ENCODE results near the gene GDPGP1.

GDPGP1 gene

GRCh38 chr15:90205050-90205848, 28.8 kb upstream of the GDPGP1 start:
- no peak for DNase-seq

DNA sequence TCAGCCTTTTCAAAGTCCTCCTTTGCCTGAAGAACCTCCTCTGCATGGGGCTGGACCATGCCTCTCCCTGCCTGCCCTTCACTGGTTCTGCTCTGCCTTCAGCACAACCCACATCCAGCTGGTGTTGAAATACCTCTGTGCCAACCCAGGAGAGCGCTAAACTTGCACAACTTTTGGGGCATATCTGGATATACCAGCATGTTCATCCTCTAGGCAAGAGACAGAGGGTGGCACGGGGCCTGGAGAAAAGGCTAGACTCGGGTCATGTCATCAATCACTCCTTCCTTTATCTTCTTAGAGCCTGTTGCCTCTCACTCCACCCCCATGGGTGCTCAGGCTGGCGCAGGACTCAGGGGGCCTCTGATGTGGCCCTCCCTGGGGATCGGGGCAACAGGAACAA, 28.1 kb upstream of the GDPGP1 start:
- DNase-seq: no peak

DNA sequence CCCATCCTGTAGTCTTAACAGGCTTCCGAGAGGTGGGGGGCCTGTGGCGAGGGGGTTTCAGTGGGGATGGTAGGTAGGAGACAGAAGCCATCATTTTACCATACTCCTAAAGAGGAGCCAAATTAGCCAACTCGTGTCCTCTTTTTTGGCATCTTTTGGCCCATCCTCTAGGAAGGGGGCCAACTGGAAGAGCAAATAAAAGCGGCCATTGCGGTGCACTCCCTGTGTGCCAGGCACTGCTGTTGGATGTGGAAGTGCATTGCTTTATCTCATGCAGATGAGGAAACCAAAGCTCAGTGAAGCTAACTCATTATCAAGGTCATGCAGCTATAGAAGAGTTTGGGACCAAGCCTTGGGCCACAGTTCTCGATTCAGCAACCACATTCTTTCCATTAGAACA, 26.8 kb upstream of the GDPGP1 start:
- no peak for DNase-seq

DNA sequence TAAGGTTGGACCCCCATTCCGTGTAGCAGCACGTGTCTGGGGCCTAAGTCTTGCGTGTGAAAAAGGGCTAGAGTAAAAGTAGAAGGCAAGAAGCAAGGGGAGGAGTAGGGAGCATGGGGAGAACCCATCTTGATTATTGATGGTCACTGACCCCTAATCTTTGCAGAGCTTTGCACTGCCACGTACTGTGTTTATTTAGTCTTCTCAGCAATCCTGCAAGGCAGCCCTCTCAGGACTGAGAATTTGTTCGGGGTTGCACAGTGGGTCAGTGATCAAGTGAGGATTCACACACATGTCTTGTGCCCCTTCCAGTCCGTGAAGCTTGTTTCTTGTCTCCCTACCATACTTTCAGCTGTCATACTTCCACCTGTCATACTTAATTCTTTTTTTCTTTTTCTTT, 25.7 kb upstream of the GDPGP1 start:
- DNase-seq: no peak

GRCh38 chr15:90209591-90209990, 24.4 kb upstream of the GDPGP1 start:
- no peak for DNase-seq

DNA sequence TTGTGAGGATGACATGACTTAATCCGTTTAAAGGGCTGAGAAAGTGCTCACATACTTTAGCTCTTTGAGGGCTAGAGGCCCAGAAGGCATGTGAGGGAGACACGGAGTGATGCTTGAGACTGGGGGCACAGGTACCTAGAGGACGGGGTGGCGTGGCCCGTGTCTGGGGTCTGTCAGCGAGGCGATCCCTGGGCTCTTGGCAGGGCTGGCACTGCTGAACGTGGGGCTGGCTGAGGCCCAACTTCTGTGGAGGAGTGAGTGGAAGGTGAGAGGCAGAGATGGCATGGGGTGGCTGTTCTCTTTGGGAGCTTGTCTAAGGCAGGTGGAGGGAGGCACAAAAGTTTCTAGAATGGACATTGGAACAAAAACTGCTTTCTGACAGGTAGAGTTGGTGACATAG, 23.4 kb upstream of the GDPGP1 start:
- no peak for DNase-seq

DNA sequence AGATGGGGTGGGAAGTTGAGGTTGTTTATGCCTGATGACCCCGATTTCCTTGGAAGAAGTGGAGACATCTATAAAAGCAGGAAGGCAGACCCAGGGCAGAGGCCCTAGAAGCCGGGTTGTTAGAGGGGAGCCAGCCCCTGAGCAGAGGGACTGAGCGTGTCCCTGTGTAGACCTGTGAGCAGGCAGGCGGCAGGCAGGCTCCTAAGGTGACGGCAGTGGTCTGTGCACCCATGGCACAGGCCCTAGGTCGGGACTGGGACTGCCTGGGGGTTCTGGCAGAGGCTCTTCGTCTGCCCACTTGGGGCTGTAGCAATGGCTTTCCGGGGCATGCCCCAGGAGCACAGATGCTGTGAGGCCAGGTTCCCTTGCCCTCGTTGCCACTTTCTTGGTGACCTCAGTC, 23.0 kb upstream of the GDPGP1 start:
- DNase-seq: no peak

DNA sequence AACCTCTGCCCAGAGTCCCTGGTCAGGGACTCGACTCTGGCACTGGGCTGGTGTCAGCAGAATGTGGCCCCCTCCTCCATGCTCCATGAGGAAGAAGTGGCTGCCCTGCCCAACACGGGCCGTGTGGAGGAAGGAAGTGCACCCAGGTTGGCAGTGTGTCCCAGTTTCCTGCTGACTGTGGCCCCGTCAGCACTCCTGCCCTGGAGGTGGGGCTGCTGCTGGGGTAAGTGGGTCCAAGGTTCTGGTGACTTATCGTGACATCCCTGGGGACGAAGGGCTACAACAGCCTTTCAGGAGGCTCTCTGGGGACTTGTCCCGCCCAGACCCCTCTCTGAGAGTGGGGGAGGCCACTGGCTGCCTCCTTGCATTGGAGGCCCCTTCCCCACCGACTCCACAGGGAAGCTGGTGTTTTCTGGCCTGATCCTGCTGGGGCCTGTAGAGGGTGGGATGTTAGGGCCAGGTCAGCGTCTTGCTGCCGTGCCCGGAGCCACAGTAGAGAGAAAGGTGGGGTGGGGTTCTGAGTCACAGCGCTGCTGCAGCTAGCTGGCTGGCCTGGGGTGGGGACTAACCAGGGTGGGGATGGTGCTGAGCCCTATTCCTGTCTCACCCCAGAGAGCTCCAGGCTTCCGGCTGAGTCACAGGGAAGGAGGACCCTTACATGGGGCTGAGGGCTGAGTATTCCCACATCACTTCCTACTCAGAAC, 22.4 kb upstream of the GDPGP1 start:
- DNase-seq: no peak

GRCh38 chr15:90212221-90213098, 21.5 kb upstream of the GDPGP1 start:
- no peak for DNase-seq

- DNase-seq: no peak
Measured at GRCh38 chr15:90213122-90213817, 20.7 kb upstream of the GDPGP1 start.

- no peak for DNase-seq
Measured at GRCh38 chr15:90213818-90214204, 20.2 kb upstream of the GDPGP1 start.

- no peak for DNase-seq
Measured at GRCh38 chr15:90214553-90215196, 19.3 kb upstream of the GDPGP1 start.

- no peak for DNase-seq
Measured at GRCh38 chr15:90217671-90218394, 16.2 kb upstream of the GDPGP1 start.

DNA sequence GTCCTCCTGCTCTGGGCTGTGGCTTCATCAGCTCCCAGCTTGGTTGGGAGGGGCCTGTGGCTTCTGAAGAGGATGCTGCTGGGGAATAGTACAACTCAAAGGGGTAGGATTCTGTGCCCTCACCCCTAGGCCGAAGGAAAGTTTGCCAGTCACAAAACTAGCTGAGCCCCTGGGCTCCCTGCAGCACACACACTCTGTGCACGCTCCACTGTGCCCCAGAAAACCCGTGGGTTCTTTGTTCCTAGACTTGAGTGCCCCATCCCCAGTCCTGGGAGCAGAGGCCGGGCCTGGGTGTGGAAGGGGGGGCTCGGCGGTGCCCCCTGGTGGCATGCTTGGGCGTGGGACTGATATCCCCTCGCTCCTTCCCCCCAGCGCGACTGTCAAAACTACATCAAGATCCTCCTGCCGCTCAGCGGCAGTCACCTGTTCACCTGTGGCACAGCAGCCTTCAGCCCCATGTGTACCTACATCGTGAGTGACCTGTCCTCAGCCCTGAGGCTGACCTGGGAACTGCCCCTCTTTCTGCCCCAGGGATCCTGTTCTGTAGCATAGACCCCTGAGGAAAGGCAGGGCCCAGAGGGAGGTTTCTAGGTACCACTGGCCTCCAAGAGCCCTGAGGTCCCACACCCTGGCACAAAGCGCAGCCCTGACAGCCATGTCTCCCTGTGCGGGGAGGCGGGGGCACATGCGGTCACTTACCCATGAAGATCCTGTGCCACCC, 14.4 kb upstream of the GDPGP1 start:
- DNase-seq: no peak

DNA sequence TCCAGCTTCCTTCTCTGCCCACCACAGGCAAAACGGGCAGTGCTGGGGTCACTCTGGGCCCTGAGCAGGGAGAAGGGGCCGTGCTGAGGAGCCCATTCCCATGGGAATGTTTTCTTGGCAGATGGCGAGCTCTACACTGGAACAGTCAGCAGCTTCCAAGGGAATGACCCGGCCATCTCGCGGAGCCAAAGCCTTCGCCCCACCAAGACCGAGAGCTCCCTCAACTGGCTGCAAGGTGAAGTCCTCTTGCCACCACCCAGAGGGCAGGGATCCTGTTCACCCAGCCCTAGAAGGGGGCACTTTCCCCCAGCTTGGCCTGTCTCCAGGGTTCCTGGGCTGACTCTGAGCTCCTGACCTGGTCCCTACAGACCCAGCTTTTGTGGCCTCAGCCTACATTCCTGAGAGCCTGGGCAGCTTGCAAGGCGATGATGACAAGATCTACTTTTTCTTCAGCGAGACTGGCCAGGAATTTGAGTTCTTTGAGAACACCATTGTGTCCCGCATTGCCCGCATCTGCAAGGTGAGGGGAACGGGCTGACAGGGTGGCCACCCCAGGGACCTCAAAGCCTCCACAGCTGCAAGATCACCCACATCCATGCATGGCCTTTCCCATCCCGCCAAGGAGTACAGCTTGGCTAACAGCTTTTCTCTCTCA, 12.6 kb upstream of the GDPGP1 start:
- DNase-seq: no peak

- DNase-seq: no peak
Measured at GRCh38 chr15:90222547-90222946, 11.5 kb upstream of the GDPGP1 start.

DNA sequence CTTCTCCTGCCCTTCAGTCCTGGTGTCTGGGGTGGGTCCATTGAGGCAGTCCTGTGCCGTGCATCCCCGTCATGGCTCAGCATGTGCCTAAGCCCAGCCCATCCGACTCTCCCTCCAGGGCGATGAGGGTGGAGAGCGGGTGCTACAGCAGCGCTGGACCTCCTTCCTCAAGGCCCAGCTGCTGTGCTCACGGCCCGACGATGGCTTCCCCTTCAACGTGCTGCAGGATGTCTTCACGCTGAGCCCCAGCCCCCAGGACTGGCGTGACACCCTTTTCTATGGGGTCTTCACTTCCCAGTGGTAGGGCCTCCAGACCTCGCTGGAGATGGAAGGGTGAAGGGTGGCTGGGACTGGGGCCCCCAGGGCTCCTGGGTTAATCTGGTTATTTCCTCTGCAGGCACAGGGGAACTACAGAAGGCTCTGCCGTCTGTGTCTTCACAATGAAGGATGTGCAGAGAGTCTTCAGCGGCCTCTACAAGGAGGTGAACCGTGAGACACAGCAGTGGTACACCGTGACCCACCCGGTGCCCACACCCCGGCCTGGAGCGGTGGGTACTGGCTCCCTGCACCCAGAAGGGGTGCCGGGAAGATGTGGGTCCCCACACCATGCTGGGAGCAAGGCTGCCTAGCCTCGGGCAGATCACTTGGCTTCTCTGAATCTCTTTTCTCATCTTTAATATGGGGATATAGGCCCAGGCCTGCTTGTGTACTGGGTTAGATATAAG, 10.4 kb upstream of the GDPGP1 start:
- DNase-seq: no peak

DNA sequence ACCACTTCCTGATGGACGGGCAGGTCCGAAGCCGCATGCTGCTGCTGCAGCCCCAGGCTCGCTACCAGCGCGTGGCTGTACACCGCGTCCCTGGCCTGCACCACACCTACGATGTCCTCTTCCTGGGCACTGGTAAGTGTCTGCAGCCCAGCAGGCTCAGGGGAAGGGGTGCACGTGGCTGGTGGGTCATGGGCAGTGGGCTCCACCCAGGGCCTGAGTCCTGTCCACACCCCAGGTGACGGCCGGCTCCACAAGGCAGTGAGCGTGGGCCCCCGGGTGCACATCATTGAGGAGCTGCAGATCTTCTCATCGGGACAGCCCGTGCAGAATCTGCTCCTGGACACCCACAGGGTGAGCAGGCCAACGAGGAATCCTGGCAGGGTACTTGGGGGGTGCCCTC, 9.0 kb upstream of the GDPGP1 start:
- DNase-seq: no peak

GRCh38 chr15:90225504-90226234, 8.3 kb upstream of the GDPGP1 start:
- DNase-seq: peak; percentile 63
